ENCODE results near the gene ITPR2.
"Not testable (repeated sequence)": the region's sequence is repeated elsewhere in the genome, so short reads cannot be mapped to it uniquely, and the experiment has no call there.

The ITPR2 gene
- total RNA-seq: 146 reads per million, percentile 89 among the genes with 10 or more reads in this experiment

- DNase-seq: peak; percentile 89
Observed at GRCh38 chr12:26832822-26833742, at the start of gene ITPR2. Gene ITPR2 (minus strand): TSS chr12:26833194. CDS start chr12:26832781, 413 bp downstream.

DNA sequence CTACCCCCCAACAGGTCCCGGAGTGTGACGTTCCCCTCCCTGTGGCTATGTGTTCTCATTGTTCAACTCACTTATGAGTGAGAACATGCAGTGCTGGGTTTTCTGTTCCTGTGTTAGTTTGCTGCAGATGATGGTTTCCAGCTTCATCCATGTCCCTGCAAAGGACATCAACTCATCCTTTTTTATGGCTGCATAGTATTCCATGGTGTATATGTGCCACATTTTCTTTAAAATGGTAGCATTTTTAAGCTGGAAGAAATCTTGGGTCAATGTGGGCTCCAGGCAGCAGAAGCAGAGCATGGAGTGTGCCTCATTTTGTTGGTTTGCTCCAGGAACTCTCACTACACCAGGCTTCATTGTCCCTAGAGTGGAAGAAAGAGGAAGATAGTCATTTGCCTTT lies 47.6 kb upstream of the ITPR2 start:
- no peak for DNase-seq

- DNase-seq: no peak
Observed at GRCh38 chr12:26878661-26879119, 45.7 kb upstream of the ITPR2 start.

DNA sequence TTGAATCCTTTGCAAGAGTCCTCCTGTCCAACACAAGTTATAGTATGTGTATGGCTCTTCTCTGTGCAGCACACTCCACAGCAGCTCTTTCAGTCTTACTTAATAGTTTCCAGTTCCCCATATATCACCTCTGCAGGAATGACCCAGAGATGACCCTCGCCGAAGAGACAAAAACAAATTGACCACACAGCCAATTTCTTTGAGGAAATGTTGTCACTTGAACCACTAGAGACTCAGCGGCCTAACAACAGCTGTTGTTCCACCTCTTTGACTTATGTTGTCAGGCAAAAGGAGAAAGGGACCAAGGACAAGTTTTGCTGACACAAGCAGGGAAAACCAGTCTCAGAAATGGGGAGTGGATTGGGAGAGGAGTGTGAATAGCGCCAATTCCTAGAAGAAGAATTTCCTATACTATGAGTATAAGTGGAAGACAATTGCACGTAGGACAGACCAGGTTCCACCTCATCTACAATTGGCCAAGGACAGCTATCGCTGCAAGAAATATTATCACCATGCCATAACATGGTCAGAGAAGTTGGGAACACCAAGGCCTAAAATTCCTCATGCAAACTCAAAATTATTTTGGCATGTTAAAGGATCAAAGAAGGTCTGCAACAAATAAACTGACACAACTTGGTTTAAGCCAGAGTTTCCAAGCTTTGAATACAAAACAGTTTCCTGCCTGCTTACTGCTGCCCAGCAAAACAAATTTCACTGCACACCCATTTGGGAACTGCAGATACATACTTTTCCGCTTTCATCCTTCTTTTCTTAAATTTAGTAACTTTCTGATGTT lies 41.7 kb upstream of the ITPR2 start:
- no peak for DNase-seq

DNA sequence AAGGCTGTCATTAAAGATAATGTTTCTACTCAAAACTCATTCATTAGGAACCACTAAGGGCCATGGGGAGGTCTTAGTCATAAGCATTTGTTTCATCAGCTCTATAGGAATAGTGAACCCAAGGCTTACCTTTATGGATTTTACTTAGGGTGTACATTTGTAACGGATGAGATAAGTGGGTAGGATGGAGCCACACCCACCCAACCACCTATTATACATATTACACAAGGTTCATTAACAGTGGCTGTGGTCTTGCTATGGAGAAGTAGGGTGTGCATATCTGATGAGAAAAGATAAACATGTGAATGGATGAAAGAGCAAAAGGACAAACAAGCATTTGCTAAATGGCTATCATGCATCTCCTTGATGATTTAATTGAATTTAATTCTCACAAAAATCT lies 39.6 kb upstream of the ITPR2 start:
- DNase-seq: no peak

- no peak for DNase-seq
Observed at GRCh38 chr12:26871985-26872384, 39.0 kb upstream of the ITPR2 start.

DNA sequence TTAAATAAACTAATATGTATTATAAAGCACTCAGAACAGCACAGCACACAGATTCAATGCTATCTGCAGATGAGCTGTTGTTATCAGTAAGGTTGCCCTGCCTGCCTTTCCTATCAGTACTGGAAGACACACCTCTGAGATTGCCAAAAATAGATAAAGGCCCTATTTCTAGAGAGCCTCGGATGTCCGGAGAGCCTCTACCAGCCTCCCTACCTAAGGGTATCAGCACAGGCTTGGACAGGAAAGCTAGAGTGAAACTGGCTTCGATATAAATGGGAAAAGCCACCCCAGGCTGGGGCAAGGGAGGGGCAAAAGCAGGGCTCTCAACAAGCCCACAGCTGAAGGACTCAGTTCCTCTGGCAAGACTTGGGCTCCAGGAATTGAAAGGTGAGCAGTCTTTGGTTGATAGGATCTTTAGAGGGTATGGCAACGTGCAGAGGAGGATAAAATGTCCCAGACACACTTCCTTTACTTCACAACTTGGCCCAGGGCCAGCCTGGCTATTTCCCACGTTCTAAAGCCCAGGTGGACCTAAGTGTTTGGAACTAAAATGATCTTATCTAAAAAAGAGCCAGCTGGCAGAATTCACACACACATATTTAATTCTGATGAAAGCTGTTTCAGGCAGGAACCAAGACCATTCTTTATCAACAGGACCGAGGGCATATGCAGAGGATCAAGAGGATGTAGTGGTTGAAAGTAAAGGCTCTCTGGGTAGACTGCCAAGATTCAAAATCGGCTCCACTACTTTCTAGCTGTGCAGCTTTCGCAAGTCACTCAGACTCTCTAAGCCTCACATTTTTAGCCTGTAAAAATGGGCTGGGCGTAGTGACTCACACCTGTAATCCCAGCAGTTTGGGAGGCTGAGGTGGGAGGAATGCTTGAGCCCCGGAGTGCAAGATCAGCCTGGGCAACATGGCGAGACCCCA lies 37.8 kb upstream of the ITPR2 start:
- no peak for DNase-seq

GRCh38 chr12:26869908-26870459 lies 37.0 kb upstream of the ITPR2 start:
- no peak for DNase-seq

DNA sequence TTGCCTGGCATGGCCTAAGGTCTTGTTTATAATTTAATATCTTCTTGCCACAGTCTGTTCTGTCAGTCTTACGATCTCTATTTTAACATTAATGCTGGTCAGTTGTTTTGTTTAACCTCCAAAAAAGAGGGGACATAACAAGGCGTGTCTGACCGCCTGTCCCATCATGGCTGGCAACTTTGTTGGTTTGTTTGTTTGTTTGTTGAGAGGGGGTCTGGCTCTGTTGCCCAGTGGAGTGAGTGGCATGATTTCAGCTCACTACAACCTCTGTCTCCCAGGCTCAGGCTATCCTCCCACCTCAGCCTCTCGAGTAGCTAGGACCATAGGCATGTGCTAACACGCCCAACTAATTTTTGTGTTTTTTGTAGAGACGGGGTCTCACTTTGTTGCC lies 36.1 kb upstream of the ITPR2 start:
- no peak for DNase-seq

DNA sequence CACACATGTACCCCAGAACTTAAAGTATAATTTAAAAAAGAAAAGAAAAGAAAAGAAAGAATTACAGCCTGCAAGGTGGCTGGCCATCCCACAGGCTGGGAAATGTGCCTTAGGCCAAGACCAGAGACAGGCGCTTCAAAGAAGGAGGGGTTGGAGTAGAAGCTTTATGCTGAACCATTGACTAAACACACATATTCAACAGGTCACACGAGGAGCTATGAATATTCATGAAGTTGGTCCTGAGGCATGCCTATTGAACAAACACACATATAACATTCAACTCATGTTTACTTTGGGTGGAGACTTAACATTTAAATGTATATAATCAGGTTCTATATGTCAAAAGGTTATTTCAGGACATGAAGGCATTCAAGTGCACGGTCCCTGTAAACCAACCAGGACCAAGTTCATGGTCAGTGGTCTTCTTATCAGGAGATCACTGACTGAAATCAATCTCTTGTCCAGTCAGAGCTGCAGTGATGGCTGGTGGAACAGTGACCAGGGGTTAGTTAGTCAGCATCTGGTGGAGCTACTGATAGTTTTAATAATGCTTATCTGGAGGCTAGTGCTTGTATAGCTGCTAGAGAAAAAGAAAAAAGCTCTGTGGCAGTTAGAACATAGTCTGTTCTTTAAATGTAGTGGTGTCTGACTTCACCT lies 35.6 kb upstream of the ITPR2 start:
- DNase-seq: no peak

DNA sequence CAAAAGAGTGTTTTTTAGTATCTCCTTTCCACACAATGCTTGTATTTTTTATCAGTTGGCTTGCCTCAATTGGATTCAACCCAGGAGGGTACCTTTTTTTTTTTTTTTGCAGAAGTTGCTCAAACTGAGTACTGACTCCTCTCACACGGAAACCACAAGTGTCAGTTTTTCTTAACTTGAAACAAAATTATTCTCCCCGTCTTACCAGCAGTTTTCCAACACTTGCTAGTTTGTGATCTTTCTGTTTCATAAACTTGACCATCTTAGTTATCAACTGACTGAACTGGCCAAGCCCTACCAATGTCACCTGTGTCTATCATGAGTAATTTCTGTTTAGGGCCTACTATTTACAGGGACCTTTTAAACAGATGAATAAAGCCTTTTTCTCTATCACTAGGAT lies 34.1 kb upstream of the ITPR2 start:
- no peak for DNase-seq

DNA sequence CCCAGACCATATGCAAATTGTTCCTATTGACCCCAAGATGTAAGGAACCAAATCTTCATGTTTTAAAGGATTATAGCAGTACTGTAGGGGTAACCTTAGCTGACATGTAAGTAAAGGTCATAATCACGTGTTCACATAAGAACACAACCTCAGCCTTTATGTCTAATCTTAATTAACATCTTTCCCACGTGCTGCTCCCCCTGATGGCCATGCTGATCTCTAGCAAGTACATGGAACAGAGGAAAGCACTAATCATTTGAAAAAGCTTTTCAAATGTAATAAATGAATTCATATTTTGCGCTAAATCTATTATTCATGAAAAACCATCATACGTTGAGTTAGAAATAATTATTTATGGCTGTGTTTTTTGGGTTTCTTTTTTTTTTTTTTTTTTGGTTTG lies 30.5 kb upstream of the ITPR2 start:
- DNase-seq: no peak

GRCh38 chr12:26862787-26863186 lies 29.8 kb upstream of the ITPR2 start:
- DNase-seq: not testable (repeated sequence)

DNA sequence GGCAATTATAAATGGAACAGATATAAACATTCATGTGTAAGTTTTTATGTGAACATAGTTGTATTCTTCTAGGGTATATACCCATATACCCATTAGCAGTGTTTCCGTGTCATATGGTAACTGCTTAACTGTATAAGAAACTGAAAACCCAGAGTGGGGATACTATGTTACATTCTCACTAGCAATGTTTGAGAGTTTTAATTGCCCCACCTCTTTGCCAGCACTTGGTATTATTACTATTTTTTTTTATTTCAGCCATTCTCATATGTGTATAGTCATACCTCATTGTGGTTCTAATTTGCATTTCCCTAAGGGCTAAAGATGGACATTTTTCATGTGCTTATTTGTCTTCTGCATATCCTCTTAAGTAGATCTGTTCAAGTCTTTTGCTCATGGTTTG lies 28.7 kb upstream of the ITPR2 start:
- DNase-seq: no peak

- no peak for DNase-seq
Observed at GRCh38 chr12:26857465-26858176, 24.6 kb upstream of the ITPR2 start.

- DNase-seq: no peak
Observed at GRCh38 chr12:26855337-26855736, 22.3 kb upstream of the ITPR2 start.

DNA sequence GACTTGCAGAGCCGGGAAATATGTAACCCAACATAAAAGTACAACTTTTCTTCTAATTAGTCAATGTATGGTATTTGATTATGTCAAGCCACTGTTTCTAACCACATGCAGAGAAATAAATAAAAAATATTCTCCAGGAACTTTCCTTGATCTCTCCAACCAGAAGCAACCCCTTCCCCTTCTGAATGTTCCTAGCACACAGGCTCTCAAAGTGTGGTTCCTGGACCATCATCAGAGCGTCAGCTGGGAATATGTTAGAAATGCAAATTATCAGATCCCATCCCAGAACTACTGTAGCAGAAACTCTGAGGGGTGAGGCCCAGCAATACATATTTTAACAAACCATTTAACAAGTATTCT lies 21.0 kb upstream of the ITPR2 start:
- DNase-seq: no peak

DNA sequence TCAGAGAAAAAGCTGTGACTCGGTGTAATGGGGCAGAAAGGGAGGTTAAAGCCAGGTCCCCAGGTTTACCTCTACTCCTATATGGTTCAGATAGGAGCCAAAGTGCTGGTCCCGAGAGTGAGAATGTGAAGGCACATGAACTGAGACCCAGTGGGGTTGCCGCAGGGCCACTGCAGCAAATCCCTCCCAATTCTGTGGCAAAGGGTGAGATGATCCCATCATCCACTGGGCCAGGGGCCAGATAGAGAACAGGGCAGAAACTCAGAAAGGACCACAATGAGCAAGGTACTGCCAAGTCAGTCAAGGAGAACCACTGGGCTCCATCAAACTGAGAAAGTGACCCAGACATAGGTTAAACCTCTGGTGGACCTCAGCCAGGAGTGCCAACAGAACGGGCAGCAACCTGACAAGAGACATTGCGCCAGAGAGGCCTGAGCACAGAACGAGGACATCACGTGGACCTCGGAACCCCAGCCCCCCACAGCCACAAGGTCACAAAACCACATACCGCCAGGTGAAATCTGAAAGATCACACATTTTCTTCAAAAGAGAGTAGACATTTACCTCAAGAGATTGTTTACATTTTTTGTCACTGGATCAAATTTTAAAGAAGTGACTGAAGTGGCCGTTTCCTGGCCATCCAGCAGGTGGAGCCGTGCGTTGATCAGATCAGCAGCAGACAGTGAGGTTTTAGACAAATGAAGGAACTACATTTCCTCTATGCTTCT lies 20.5 kb upstream of the ITPR2 start:
- DNase-seq: peak; percentile 59

- no peak for DNase-seq
Observed at GRCh38 chr12:26851031-26851809, 18.2 kb upstream of the ITPR2 start.

Measured in effector CD4-positive, alpha-beta T cell (primary cell).